ENCODE data around the gene SLX9. TPM values are rescaled to one million over a fixed set of nuclear protein-coding genes. Genes with fewer than 3 reads are reported as not detected.

Gene SLX9
- total RNA-seq, 1 experiment from 2014 or later = 77.2 TPM

- POLR2A ChIA-PET = no interaction called here
- H3K4me1 Mint-ChIP-seq = no peaks in the 10 kb centered on the region; the same call in 1 of the 2 replicates
Observed at GRCh38 chr21:44957901-44958451, 18.1 kb downstream of the SLX9 start.

DNA sequence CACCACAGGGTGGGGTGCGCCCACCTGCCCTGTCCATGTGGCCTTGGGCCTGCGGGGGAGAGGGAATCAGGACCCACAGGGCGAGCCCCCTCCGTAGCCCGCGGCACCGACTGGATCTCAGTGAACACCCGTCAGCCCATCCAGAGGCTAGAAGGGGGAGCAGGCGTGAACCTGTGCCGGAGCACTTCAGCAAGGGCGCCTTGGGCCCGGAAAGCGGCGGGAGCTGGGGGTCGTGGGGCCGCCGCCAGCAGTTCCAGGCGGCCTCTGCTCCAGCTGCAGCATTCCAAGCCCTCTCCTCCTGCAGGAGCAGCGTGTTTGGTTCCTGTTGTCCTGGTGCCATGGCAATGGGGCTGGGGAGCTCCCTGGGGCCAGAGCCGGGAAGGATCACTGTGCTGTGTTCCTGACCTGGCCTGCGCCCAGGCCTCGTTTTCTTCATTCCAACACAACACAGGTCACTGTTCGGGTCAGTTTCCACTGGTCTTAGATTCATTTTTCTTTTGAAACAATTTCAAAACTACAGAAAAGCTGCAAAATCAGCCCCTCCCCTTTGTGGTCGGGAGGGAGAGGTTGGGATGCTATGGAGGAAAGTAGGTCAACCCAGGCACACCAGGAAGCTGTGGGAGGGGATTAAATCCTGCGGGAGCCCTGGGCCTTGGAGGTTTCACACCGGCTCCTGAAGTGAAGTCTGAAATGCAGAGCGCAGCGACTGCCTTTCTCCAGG is 18.8 kb downstream of the SLX9 start:
- TF ChIP-seq MLX (CRISPR knock-in tag; IDR thresholded peaks at IDR 0.05) = no peak
- TF ChIP-seq FOXJ3 (CRISPR knock-in tag; IDR thresholded peaks at IDR 0.05; ENCODE audit: borderline replicate concordance) = no peak
- no peak for TF ChIP-seq TEAD4 (CRISPR knock-in tag; IDR thresholded peaks at IDR 0.05)
- TF ChIP-seq ZNF396 (CRISPR knock-in tag; IDR thresholded peaks at IDR 0.05; ENCODE audit: borderline replicate concordance) = no peak
- no peak for TF ChIP-seq TP53 (CRISPR knock-in tag; IDR thresholded peaks at IDR 0.05)
- TF ChIP-seq GTF2I (CRISPR knock-in tag; conservative IDR thresholded peaks at IDR 0.05) = no peak
- TF ChIP-seq NR3C1 (CRISPR knock-in tag; conservative IDR thresholded peaks at IDR 0.05; ENCODE audit: low read depth) = no peak
- TF ChIP-seq, protein P1, sequence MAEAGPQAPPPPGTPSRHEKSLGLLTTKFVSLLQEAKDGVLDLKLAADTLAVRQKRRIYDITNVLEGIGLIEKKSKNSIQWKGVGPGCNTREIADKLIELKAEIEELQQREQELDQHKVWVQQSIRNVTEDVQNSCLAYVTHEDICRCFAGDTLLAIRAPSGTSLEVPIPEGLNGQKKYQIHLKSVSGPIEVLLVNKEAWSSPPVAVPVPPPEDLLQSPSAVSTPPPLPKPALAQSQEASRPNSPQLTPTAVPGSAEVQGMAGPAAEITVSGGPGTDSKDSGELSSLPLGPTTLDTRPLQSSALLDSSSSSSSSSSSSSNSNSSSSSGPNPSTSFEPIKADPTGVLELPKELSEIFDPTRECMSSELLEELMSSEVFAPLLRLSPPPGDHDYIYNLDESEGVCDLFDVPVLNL (CRISPR knock-in tag; IDR thresholded peaks at IDR 0.05; ENCODE audit: borderline replicate concordance, low read depth) = no peak
- TF ChIP-seq NFE2L1 (CRISPR knock-in tag; IDR thresholded peaks at IDR 0.05) = no peak
- TF ChIP-seq JUN (CRISPR knock-in tag; IDR thresholded peaks at IDR 0.05) = no peak
- TF ChIP-seq ZNF219 (CRISPR knock-in tag; IDR thresholded peaks at IDR 0.05; ENCODE audit: borderline replicate concordance) = no peak
- no peak for TF ChIP-seq MXD4 (CRISPR knock-in tag; IDR thresholded peaks at IDR 0.05; ENCODE audit: borderline replicate concordance)
- TF ChIP-seq EMX1 (CRISPR knock-in tag; IDR thresholded peaks at IDR 0.05) = no peak
- TF ChIP-seq CREB1 (CRISPR knock-in tag; IDR thresholded peaks at IDR 0.05) = no peak
- no peak for TF ChIP-seq NR1H2 (CRISPR knock-in tag; IDR thresholded peaks at IDR 0.05)
- no peak for TF ChIP-seq AR (CRISPR knock-in tag; IDR thresholded peaks at IDR 0.05)
- Mint-ChIP-seq H3K4me1 (no peaks in the 10 kb centered on the region; the same call in 1 of the 2 replicates), H3K9me3 (no peaks in the 10 kb centered on the region), H3K27ac (peak overlapping the region; percentile 83), H3K36me3 (peaks cover 23% of the 10 kb centered on the region), H3K4me3 (no peak overlapping the region), H3K27me3 (ENCODE audit: low read depth) (no peaks in the 10 kb centered on the region)
- ChIA-PET CTCF (interaction anchor here (0.8 to 1.9 kb wide), 5 partner anchors 9 to 180 kb away, joined by 3 to 8 read pairs (median 4); no protein-coding TSS in a partner anchor), POLR2A (no interaction called here)
- DNase-seq (ENCODE audit: low spot score) (no peak), ATAC-seq (no peak)

More at GRCh38 chr21:44957901-44958451, 18.1 kb downstream of the SLX9 start:
- CTCF ChIA-PET = interaction anchor here (0.8 to 1.9 kb wide), 5 partner anchors 8 to 180 kb away, joined by 3 to 8 read pairs (median 4); no protein-coding TSS in a partner anchor
- H3K27ac Mint-ChIP-seq = peak overlapping the region; percentile 95
- H3K9me3 Mint-ChIP-seq = no peaks in the 10 kb centered on the region
- TF ChIP-seq ELF4 (CRISPR knock-in tag; IDR thresholded peaks at IDR 0.05; ENCODE audit: low read depth) = no peak
- TF ChIP-seq NFYB (CRISPR knock-in tag; conservative IDR thresholded peaks at IDR 0.05; ENCODE audit: low read depth) = no peak
- TF ChIP-seq SP1 (CRISPR knock-in tag; conservative IDR thresholded peaks at IDR 0.05) = no peak
- TF ChIP-seq, protein P2, sequence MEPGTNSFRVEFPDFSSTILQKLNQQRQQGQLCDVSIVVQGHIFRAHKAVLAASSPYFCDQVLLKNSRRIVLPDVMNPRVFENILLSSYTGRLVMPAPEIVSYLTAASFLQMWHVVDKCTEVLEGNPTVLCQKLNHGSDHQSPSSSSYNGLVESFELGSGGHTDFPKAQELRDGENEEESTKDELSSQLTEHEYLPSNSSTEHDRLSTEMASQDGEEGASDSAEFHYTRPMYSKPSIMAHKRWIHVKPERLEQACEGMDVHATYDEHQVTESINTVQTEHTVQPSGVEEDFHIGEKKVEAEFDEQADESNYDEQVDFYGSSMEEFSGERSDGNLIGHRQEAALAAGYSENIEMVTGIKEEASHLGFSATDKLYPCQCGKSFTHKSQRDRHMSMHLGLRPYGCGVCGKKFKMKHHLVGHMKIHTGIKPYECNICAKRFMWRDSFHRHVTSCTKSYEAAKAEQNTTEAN (CRISPR knock-in tag; IDR thresholded peaks at IDR 0.05) = no peak
- H3K4me3 Mint-ChIP-seq = no peak overlapping the region
- H3K27me3 Mint-ChIP-seq (ENCODE audit: low read depth) = no peaks in the 10 kb centered on the region
- peaks cover 23% of the 10 kb centered on the region for H3K36me3 Mint-ChIP-seq
- no peak for DNase-seq (ENCODE audit: low spot score)
- ATAC-seq = no peak
